ENCODE results near the gene QPRT. TPM values are rescaled to one million over a fixed set of nuclear protein-coding genes. Genes with fewer than 3 reads are reported as not detected.

QPRT gene
- total and polyA plus RNA-seq, 3 donors (not counting 1 experiment from before 2014, with no cell fraction given): 0.12 to 1.00 (median 0.33) TPM

Other genes starting within 250 kb of the QPRT start
- 10 to 100 TPM in 1 of 2 donors, 1 to 10 TPM in 1; 8.1 to 14.7 TPM for gene BOLA2, start 224.8 kb upstream of the QPRT start, total RNA-seq
- gene BOLA2, start 224.8 kb upstream of the QPRT start, polyA plus RNA-seq: 15.4 TPM
- gene SLX1B, start 224.6 kb upstream of the QPRT start, total RNA-seq: 10 to 100 TPM; 13.3 to 37.7 TPM
- 13.8 TPM for gene SLX1B, start 224.6 kb upstream of the QPRT start, polyA plus RNA-seq
- 1 to 10 TPM in 1 of 2 donors, under 1 TPM in 1; 0.33 to 1.9 TPM for gene SULT1A4, start 219.3 kb upstream of the QPRT start, total RNA-seq
- gene SULT1A4, start 219.3 kb upstream of the QPRT start, polyA plus RNA-seq: 0.79 TPM
- 10 to 100 TPM; 23.2 to 64.1 TPM for gene NPIPB12, start 172.8 kb upstream of the QPRT start, total RNA-seq
- gene NPIPB12, start 172.8 kb upstream of the QPRT start, polyA plus RNA-seq: 8.9 TPM
- gene SPN, start 15.9 kb upstream of the QPRT start, total RNA-seq: not detected
- not detected for gene SPN, start 15.9 kb upstream of the QPRT start, polyA plus RNA-seq
- gene C16orf54, start 66.8 kb downstream of the QPRT start, total RNA-seq: not detected
- gene C16orf54, start 66.8 kb downstream of the QPRT start, polyA plus RNA-seq: not detected
- not detected for gene ZG16, start 99.1 kb downstream of the QPRT start, total RNA-seq
- not detected for gene ZG16, start 99.1 kb downstream of the QPRT start, polyA plus RNA-seq
- gene KIF22, start 111.6 kb downstream of the QPRT start, total RNA-seq: 10 to 100 TPM; 20.2 to 55.0 TPM
- 61.0 TPM for gene KIF22, start 111.6 kb downstream of the QPRT start, polyA plus RNA-seq
- gene MAZ, start 127.3 kb downstream of the QPRT start, total RNA-seq: 100 to 1,000 TPM in 1 of 2 donors, 10 to 100 TPM in 1; 80.2 to 139 TPM
- 117 TPM for gene MAZ, start 127.3 kb downstream of the QPRT start, polyA plus RNA-seq
- under 1 TPM in 1 of 2 donors, not detected in 1; 0.42 TPM for gene PRRT2, start 133.0 kb downstream of the QPRT start, total RNA-seq
- gene PRRT2, start 133.0 kb downstream of the QPRT start, polyA plus RNA-seq: 0.07 TPM
- 10 to 100 TPM; 13.7 to 24.9 TPM for gene PAGR1, start 137.0 kb downstream of the QPRT start, total RNA-seq
- gene PAGR1, start 137.0 kb downstream of the QPRT start, polyA plus RNA-seq: 25.1 TPM
- gene MVP, start 141.3 kb downstream of the QPRT start, total RNA-seq: 100 to 1,000 TPM; 116 to 138 TPM
- gene MVP, start 141.3 kb downstream of the QPRT start, polyA plus RNA-seq: 102 TPM
- 10 to 100 TPM; 47.8 to 72.2 TPM for gene CDIPT, start 184.0 kb downstream of the QPRT start, total RNA-seq
- 72.2 TPM for gene CDIPT, start 184.0 kb downstream of the QPRT start, polyA plus RNA-seq
- gene SEZ6L2, start 220.4 kb downstream of the QPRT start, total RNA-seq: 10 to 100 TPM in 1 of 2 donors, 1 to 10 TPM in 1; 8.5 to 18.3 TPM
- 3.4 TPM for gene SEZ6L2, start 220.4 kb downstream of the QPRT start, polyA plus RNA-seq
- 10 to 100 TPM in 1 of 2 donors, 1 to 10 TPM in 1; 1.5 to 14.7 TPM for gene ASPHD1, start 221.3 kb downstream of the QPRT start, total RNA-seq
- gene ASPHD1, start 221.3 kb downstream of the QPRT start, polyA plus RNA-seq: 2.7 TPM
- 10 to 100 TPM; 11.8 to 27.4 TPM for gene KCTD13, start 247.0 kb downstream of the QPRT start, total RNA-seq
- 10.5 TPM for gene KCTD13, start 247.0 kb downstream of the QPRT start, polyA plus RNA-seq

All from mammary epithelial cell (primary cell).